ENCODE results near the gene EIF2B4.

DNA sequence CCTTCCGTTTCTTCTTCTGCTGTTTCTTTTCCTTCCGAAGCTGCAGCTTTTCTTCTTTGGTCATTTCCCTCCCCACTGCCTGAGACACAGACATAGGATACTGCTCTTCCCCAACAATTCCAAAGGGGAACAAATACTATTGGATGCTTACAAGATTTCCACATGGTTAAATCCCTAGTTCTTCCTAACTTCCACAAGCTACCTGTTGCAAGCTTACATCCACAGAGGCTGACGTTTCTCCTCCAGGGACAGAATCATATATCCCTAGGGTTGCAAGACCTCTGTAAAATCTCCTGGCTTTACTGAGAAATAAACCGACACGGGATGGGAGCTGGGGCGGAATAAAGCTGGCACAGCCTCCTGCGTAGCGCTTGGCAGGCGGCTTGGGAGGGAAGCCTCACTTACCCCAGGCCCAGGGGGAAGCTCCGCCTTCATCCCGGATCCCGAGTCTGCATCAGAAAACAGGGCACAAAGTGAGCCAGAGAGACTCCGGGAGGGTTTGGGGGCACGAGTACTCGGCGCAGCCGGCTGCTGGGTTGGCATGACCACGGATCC, 590 bp downstream of the EIF2B4 start:
- no peak for TF ChIP-seq EP300 (IDR thresholded peaks at IDR 0.05)
- TF ChIP-seq POLR2AphosphoS5 (IDR thresholded peaks at IDR 0.05): no peak

Data from suprapubic skin (tissue), 4 donors.